Measurements from ENCODE around the gene SEZ6. TPM values are rescaled to one million over a fixed set of nuclear protein-coding genes. Genes with fewer than 3 reads are reported as not detected.

Gene SEZ6
- total RNA-seq, 1 experiment from 2014 or later = not detected

DNA sequence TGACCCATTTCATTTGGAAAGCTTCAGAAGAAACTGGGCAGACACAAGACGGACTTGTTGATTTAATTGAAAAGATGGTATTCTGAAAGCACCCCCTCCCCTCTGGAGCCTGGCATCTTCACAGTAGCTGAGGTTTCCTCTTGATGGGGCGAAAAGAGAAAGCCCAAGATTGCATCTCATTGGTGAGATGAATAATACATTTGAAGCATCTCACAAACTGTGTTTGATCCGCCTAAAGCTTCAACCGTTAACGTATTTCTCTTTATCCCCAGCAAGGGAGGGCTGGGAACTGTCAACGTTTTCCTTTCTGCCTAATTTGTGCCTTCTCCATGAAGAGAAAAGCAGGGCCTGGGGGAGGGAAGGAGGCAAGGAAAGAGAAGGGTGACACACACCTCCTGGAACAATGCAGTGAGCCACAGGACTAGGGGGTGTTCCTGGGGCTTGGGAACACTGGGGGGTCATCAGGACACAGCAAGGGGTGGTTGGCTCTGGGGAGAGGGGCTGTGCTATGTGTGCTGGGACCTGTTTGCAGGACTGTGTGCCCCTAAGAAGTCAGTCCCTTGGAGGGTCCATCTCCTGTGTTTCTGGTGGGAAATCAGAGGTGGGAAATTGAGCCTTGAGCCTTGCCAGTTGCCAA, 18.6 kb upstream of the SEZ6 start:
- Mint-ChIP-seq H3K27me3 (ENCODE audit: insufficient read depth, unreplicated experiment) (peaks cover 92% of the 10 kb centered on the region), H3K27ac (ENCODE audit: low read depth, unreplicated experiment) (no peak overlapping the region), H3K4me1 (ENCODE audit: insufficient read depth, unreplicated experiment) (no peaks in the 10 kb centered on the region), H3K4me3 (ENCODE audit: unreplicated experiment) (no peak overlapping the region), H3K9me3 (ENCODE audit: unreplicated experiment) (no peaks in the 10 kb centered on the region), H3K36me3 (ENCODE audit: insufficient read depth, unreplicated experiment) (no peaks in the 10 kb centered on the region)
- no TSS peak for BruUV-seq (replicated peaks)
- TF ChIP-seq, protein P1, sequence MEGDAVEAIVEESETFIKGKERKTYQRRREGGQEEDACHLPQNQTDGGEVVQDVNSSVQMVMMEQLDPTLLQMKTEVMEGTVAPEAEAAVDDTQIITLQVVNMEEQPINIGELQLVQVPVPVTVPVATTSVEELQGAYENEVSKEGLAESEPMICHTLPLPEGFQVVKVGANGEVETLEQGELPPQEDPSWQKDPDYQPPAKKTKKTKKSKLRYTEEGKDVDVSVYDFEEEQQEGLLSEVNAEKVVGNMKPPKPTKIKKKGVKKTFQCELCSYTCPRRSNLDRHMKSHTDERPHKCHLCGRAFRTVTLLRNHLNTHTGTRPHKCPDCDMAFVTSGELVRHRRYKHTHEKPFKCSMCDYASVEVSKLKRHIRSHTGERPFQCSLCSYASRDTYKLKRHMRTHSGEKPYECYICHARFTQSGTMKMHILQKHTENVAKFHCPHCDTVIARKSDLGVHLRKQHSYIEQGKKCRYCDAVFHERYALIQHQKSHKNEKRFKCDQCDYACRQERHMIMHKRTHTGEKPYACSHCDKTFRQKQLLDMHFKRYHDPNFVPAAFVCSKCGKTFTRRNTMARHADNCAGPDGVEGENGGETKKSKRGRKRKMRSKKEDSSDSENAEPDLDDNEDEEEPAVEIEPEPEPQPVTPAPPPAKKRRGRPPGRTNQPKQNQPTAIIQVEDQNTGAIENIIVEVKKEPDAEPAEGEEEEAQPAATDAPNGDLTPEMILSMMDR (IDR thresholded peaks at IDR 0.05; ENCODE audit: unreplicated experiment) = no peak
- intact Hi-C loops (cut with micrococcal nuclease) = no loop called here
- DNase-seq (ENCODE audit: unreplicated experiment) = no peak
- CTCF ChIA-PET = no interaction called here
- POLR2A ChIA-PET = no interaction called here

DNA sequence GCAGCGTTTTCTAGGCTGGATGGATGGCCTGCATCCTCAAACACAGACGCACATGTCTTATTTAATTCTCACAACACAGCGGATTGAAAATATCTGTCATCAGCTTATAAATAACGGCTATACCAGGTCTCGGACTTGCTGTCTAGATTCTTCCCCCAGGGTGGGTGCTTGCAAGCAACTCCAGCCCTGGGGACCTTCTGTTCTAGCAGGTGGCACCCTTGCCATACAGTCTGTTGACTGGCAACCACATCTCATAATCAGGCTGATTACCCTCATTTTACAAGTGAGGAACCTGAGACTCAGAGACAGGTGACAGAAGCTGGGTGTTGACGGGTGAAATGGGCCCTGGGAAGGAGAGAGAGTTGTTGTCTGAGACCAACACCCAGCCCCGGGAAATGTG, 16.2 kb upstream of the SEZ6 start:
- Mint-ChIP-seq H3K36me3 (ENCODE audit: insufficient read depth, unreplicated experiment) (no peaks in the 10 kb centered on the region), H3K4me1 (ENCODE audit: insufficient read depth, unreplicated experiment) (no peaks in the 10 kb centered on the region), H3K27me3 (ENCODE audit: insufficient read depth, unreplicated experiment) (peaks cover 90% of the 10 kb centered on the region), H3K9me3 (ENCODE audit: unreplicated experiment) (no peaks in the 10 kb centered on the region), H3K4me3 (ENCODE audit: unreplicated experiment) (no peak overlapping the region), H3K27ac (ENCODE audit: low read depth, unreplicated experiment) (no peak overlapping the region)
- ChIA-PET POLR2A (no interaction called here), CTCF (no interaction called here)
- intact Hi-C loops (cut with micrococcal nuclease) = no loop called here
- DNase-seq (ENCODE audit: unreplicated experiment) = no peak
- BruUV-seq (replicated peaks) = no TSS peak
- TF ChIP-seq, protein P1 (IDR thresholded peaks at IDR 0.05; ENCODE audit: unreplicated experiment) = no peak

DNA sequence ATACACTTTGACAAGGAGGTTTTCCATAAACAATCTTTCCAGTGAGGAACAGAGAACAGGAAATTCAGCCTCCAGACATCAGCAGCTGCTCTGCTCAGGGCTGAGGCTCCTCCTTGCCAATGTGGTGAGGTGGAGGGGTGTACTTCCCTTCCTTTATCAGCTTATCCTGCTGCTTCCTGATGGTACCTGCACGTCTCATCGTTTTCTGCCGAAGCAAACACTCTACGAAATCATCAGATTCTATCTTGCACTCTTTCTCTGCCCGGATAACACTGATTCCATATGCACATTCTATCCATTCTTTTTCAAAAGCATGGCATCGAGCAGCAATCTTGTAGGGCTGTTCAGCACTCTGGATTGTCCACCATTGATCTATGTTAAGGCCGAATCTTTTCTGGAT, 15.4 kb upstream of the SEZ6 start:
- CTCF ChIA-PET = no interaction called here
- H3K4me1 Mint-ChIP-seq (ENCODE audit: insufficient read depth, unreplicated experiment) = no peaks in the 10 kb centered on the region
- no peak for DNase-seq (ENCODE audit: unreplicated experiment)
- intact Hi-C loops (cut with micrococcal nuclease) = no loop called here
- TF ChIP-seq, protein P1 (IDR thresholded peaks at IDR 0.05; ENCODE audit: unreplicated experiment) = no peak
- H3K4me3 Mint-ChIP-seq (ENCODE audit: unreplicated experiment) = no peak overlapping the region
- no peak overlapping the region for H3K27ac Mint-ChIP-seq (ENCODE audit: low read depth, unreplicated experiment)
- no TSS peak for BruUV-seq (replicated peaks)
- no peaks in the 10 kb centered on the region for H3K9me3 Mint-ChIP-seq (ENCODE audit: unreplicated experiment)
- no peaks in the 10 kb centered on the region for H3K36me3 Mint-ChIP-seq (ENCODE audit: insufficient read depth, unreplicated experiment)
- POLR2A ChIA-PET = no interaction called here
- peaks cover 90% of the 10 kb centered on the region for H3K27me3 Mint-ChIP-seq (ENCODE audit: insufficient read depth, unreplicated experiment)

DNA sequence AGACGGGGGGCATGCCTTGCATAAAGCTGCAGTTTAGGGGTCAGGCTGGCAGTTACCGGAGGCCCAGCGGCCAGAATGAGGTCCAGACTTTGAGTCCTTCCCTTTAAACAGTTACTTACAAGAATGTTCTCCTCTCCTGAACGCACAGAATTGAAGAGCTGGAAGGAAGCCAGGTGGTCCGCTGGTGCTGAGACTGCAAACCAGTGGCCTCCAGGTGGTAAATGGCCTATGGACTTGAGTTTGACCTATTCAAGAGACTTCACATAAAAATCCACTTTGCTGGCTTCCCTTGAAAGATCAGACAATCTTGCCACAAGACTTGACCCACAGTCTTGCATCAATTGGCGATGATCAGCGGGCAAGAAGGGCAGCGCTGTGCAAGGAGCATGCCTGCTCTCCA, 14.7 kb upstream of the SEZ6 start:
- no peak overlapping the region for H3K27ac Mint-ChIP-seq (ENCODE audit: low read depth, unreplicated experiment)
- no peak for DNase-seq (ENCODE audit: unreplicated experiment)
- H3K9me3 Mint-ChIP-seq (ENCODE audit: unreplicated experiment) = no peaks in the 10 kb centered on the region
- POLR2A ChIA-PET = no interaction called here
- TF ChIP-seq, protein P1 (IDR thresholded peaks at IDR 0.05; ENCODE audit: unreplicated experiment) = no peak
- intact Hi-C loops (cut with micrococcal nuclease) = no loop called here
- no peak overlapping the region for H3K4me3 Mint-ChIP-seq (ENCODE audit: unreplicated experiment)
- peaks cover 90% of the 10 kb centered on the region for H3K27me3 Mint-ChIP-seq (ENCODE audit: insufficient read depth, unreplicated experiment)
- H3K36me3 Mint-ChIP-seq (ENCODE audit: insufficient read depth, unreplicated experiment) = no peaks in the 10 kb centered on the region
- no TSS peak for BruUV-seq (replicated peaks)
- CTCF ChIA-PET = interaction anchor here (0.5 to 1.1 kb wide), 3 partner anchors 10 to 567 kb away, joined by 3 to 4 read pairs (median 3); no protein-coding TSS in a partner anchor
- H3K4me1 Mint-ChIP-seq (ENCODE audit: insufficient read depth, unreplicated experiment) = no peaks in the 10 kb centered on the region
